ENCODE data around the gene WDFY1. TPM values are rescaled to one million over a fixed set of nuclear protein-coding genes. Genes with fewer than 3 reads are reported as not detected.

Gene WDFY1
- total RNA-seq, 1 experiment from 2014 or later, result 66.0 TPM

GRCh38 chr2:223835701-223836532 lies 109.2 kb downstream of the WDFY1 start:
- DNase-seq (ENCODE audit: low spot score) (no peak), ATAC-seq (no peak)
- Mint-ChIP-seq H3K4me1 (peaks cover 52% of the 10 kb centered on the region), H3K36me3 (no peaks in the 10 kb centered on the region), H3K27ac (peak overlapping the region; percentile 65), H3K4me3 (peak overlapping the region; percentile 93), H3K27me3 (ENCODE audit: low read depth) (no peaks in the 10 kb centered on the region; the same call in 1 of the 2 replicates), H3K9me3 (no peaks in the 10 kb centered on the region)
- TF ChIP-seq ZNF532 (CRISPR knock-in tag; IDR thresholded peaks at IDR 0.05; ENCODE audit: borderline replicate concordance) (no peak), ZNF232 (CRISPR knock-in tag; IDR thresholded peaks at IDR 0.05) (no peak), CBFB (CRISPR knock-in tag; IDR thresholded peaks at IDR 0.05; ENCODE audit: low read depth) (no peak), PREB (CRISPR knock-in tag; IDR thresholded peaks at IDR 0.05; ENCODE audit: borderline replicate concordance) (no peak), CTCF (IDR thresholded peaks at IDR 0.05) (no peak), ZNF416 (CRISPR knock-in tag; IDR thresholded peaks at IDR 0.05) (no peak), OVOL2 (CRISPR knock-in tag; IDR thresholded peaks at IDR 0.05; ENCODE audit: borderline replicate concordance) (no peak), ZNF219 (CRISPR knock-in tag; IDR thresholded peaks at IDR 0.05; ENCODE audit: borderline replicate concordance) (no peak), SOX15 (CRISPR knock-in tag; IDR thresholded peaks at IDR 0.05) (no peak), ETV6 (CRISPR knock-in tag; IDR thresholded peaks at IDR 0.05) (no peak)
- TF ChIP-seq, protein P1, sequence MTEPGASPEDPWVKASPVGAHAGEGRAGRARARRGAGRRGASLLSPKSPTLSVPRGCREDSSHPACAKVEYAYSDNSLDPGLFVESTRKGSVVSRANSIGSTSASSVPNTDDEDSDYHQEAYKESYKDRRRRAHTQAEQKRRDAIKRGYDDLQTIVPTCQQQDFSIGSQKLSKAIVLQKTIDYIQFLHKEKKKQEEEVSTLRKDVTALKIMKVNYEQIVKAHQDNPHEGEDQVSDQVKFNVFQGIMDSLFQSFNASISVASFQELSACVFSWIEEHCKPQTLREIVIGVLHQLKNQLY (CRISPR knock-in tag; IDR thresholded peaks at IDR 0.05), result no peak
- TF ChIP-seq, protein P2, sequence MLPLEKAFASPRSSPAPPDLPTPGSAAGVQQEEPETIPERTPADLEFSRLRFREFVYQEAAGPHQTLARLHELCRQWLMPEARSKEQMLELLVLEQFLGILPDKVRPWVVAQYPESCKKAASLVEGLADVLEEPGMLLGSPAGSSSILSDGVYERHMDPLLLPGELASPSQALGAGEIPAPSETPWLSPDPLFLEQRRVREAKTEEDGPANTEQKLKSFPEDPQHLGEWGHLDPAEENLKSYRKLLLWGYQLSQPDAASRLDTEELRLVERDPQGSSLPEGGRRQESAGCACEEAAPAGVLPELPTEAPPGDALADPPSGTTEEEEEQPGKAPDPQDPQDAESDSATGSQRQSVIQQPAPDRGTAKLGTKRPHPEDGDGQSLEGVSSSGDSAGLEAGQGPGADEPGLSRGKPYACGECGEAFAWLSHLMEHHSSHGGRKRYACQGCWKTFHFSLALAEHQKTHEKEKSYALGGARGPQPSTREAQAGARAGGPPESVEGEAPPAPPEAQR (CRISPR knock-in tag; IDR thresholded peaks at IDR 0.05), result no peak
- POLR2A ChIA-PET, result no interaction called here
- CTCF ChIA-PET, result no interaction called here

GRCh38 chr2:223834431-223834830 lies 110.7 kb downstream of the WDFY1 start:
- Mint-ChIP-seq H3K9me3 (no peaks in the 10 kb centered on the region), H3K36me3 (no peaks in the 10 kb centered on the region), H3K4me3 (no peak overlapping the region), H3K27me3 (ENCODE audit: low read depth) (no peaks in the 10 kb centered on the region; the same call in 1 of the 2 replicates), H3K27ac (no peak overlapping the region), H3K4me1 (peaks cover 49% of the 10 kb centered on the region)
- no peak for ATAC-seq
- DNase-seq (ENCODE audit: low spot score), result no peak
- ChIA-PET POLR2A (no interaction called here), CTCF (no interaction called here)
- TF ChIP-seq TEAD1 (CRISPR knock-in tag; IDR thresholded peaks at IDR 0.05) (no peak), ZMAT4 (CRISPR knock-in tag; IDR thresholded peaks at IDR 0.05) (no peak), ZBTB43 (CRISPR knock-in tag; IDR thresholded peaks at IDR 0.05) (no peak), MAX (CRISPR knock-in tag; IDR thresholded peaks at IDR 0.05) (no peak)
- TF ChIP-seq, protein P2 (CRISPR knock-in tag; IDR thresholded peaks at IDR 0.05), result no peak
- TF ChIP-seq, protein P3, sequence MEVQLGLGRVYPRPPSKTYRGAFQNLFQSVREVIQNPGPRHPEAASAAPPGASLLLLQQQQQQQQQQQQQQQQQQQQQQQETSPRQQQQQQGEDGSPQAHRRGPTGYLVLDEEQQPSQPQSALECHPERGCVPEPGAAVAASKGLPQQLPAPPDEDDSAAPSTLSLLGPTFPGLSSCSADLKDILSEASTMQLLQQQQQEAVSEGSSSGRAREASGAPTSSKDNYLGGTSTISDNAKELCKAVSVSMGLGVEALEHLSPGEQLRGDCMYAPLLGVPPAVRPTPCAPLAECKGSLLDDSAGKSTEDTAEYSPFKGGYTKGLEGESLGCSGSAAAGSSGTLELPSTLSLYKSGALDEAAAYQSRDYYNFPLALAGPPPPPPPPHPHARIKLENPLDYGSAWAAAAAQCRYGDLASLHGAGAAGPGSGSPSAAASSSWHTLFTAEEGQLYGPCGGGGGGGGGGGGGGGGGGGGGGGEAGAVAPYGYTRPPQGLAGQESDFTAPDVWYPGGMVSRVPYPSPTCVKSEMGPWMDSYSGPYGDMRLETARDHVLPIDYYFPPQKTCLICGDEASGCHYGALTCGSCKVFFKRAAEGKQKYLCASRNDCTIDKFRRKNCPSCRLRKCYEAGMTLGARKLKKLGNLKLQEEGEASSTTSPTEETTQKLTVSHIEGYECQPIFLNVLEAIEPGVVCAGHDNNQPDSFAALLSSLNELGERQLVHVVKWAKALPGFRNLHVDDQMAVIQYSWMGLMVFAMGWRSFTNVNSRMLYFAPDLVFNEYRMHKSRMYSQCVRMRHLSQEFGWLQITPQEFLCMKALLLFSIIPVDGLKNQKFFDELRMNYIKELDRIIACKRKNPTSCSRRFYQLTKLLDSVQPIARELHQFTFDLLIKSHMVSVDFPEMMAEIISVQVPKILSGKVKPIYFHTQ (CRISPR knock-in tag; IDR thresholded peaks at IDR 0.05), result no peak
